ENCODE measurements around the gene TENT4B.
A peak's percentile ranks its signal among the peaks of the same experiment; 100 is the strongest.
"Not testable (repeated sequence)": the region's sequence is repeated elsewhere in the genome, so short reads cannot be mapped to it uniquely, and the experiment has no call there.

TENT4B gene

DNA sequence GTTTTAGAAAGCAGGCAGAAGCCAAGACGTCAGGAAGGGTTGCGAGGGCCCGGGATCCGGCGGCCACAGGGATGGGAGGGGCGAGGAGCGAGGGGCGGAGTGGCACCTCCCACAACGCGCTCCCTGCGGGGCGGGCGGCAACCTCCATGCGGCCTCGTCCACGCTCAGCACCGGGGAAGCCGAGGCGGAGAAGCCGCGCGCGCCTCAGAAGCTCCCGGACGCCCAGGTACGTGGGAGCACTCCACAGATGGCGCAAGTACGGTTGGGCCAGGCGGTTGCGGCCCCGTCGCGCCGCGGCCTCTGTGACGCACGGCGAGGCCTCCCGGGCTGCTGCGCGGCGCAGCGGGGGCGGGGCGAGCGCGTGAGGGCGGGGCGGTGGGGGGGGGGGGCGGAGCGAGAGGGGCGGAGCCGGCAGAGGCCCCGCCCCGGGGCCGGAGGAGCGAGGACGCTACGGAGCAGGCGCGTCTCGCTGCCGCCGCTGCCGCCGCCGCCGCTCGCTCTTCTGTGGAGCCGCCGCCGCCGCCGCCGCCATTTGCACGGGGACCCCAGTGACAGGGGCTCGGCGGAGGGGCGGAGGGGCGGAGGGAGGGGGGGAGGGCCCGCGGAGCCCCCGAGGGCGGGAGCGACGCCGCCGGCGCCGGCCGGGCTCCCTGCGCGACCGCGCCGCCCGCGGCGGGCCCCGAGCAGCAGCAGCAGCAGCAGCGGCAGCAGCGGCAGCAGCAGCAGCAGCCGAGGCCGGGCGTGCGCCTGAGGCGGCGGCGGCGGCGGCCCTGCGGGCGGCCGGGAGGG, at the start of gene TENT4B:
Gene TENT4B, plus strand, starts transcription at position 500 of the 789 bp plus-strand sequence. CDS start 316 bp downstream, outside the sequence.
- no peak for DNase-seq (ENCODE audit: low spot score)

DNA sequence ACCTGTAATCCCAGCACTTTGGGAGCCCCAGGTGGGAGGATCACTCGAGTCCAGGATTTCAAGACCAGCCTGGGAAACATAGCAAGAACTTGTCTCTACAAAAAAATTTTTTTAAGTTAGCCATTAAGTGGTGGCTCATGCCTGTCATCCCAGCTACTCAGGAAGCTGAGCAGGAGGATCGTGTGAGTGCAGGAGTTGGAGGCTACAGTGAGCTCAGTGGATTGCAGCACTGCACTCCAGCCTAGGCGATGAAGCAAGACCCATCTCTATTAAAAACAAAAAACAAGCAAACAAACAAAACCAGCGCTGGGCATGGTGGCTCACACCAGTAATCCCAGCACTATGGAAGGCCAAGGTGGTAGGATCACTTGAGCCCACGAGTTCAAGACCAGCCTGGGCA, 49.3 kb upstream of the TENT4B start:
- no peak for DNase-seq (ENCODE audit: low spot score)

DNA sequence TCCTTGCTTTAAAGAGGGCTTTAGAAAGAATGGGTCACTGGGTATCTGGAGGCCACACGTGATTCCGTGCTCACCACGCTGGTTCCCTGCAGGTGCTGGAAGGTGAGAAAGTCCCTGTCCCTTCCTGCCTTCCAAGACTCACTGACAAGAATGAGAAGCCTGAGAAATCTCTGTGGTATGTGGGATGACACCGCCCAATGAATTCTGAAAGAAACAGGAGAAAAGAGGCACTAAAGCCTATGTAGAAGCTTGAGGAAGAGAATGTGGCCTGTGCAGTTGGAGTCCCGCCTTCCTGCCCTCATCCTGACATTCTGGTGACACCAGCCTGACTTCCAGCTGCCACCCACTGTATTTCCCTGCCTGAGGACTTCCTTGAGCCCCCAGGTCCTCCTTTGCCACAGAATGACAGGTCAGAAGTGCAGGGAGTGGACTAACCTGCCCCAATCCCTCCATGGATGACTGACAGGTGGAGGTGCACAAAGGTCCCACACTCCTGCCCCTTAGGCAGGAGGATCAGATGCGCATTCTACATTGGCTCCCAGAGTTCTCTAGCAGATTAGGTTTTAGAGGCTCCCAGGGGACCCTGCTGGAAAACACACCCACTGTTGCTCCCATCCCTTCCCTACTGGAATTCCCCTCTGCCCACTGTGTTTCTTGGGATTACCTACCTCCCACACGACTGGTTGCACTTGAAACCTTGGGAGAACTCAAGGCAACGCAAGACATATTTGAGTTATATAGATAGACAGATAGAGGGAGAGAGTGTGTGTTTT, 38.6 kb upstream of the TENT4B start:
- no peak for DNase-seq (ENCODE audit: low spot score)

DNA sequence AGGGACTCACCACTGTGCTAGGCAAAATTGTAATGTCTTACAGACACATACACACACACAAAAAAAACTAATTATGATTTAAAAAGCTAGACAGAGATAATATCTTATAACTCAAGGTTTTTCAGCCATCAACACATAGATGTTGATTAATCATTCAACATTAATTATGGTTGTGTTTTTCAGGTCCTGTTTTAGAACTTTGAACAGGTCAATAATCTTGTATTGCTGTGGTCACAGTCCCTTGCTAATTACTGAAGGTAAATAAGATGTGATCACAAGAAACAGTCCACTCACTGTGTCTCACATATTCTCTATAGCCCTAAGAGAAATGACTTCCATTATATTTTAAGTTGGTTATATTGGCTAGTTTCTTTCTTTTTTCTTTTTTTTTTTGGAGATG, 32.4 kb upstream of the TENT4B start:
- DNase-seq (ENCODE audit: low spot score), result no peak

DNA sequence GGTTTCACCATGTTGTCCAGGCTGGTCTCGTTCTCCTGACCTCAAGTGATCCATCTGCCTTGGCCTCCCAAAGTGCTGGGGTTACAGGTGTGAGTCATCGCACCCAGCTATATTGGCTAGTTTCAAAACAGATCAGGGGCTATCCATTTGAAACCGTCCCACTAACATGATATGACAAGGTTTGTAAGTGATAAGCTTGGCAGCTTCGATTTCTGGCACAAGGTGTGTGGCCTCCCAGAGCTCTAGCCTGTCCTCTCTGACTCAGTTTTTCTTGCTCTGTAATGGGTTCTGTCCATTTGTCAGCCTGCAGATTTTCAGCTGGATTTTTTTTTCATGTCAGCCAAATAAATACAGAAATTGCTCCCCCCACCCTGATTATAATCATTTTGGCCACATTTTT, 31.8 kb upstream of the TENT4B start:
- DNase-seq (ENCODE audit: low spot score), result no peak

DNA sequence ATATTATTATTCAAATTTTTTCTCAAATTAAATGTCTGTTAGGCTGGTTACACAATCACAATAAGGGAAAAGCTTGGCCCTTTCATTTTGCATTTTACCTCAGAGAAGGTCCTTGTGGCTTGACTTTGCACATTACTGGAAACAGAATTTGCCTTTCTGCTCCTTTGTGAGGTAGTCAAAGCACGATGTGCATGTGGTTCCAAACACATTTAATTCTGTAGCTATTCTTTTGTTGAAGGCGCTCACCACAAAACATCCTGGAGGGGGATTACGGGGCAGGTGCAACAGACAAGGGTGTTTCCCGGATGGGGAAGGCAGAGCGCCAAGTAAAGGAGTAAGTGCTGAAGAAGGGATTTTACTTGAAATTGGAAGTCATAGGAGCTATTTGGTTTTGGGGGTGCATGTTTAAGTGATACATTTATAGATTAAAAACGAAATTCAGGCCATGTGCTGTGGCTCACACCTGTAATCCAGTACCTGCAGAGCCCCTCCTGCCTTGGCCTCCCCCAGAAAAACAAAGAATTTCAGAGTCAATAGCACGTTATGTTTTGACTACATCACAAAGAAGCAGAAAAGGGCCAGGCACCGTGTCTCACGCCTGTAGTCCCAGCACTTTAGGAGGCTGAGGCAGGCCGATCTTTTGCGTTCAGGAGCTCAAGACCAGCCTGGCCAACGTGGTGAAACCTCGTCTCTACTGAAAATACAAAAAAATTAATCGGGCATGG, 31.2 kb upstream of the TENT4B start:
- DNase-seq (ENCODE audit: low spot score), result no peak

DNA sequence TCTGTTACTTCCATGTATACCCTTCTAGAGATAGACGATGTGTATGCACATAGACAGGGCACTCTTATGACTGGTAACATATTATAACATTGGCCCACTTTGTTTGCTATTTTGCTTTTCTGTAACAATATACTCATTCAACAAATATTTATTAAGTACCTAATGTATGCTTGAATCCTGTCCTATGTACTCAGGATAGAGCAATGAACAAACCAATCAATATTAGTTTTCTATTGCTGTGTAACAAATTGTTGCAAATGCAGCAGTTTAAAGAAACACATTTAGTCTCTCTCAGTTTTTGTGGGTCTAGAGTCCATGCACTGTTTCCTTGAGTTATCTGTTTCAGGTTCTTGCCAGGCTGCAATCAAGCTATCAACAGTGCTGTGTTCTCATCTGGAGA, 29.7 kb upstream of the TENT4B start:
- DNase-seq (ENCODE audit: low spot score), result no peak

DNA sequence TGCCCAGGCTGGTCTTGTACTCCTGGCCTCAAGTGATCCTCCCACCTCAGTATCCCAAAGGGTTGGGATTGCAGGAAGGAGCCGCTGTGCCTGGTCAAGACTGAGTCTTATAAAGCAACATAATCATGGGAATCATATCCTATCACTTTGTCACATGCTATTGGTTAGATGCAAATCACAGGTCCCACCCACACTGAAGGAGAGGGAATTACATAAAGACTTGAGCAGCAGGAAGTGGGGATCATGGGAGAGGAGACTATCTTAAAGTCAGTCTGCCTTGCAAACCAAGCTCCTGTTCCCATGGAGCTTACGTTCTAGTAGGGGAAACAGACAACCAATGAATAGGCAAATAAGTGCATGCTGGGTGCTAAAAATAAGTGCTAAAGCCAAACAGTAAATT, 28.3 kb upstream of the TENT4B start:
- DNase-seq (ENCODE audit: low spot score), result no peak

DNA sequence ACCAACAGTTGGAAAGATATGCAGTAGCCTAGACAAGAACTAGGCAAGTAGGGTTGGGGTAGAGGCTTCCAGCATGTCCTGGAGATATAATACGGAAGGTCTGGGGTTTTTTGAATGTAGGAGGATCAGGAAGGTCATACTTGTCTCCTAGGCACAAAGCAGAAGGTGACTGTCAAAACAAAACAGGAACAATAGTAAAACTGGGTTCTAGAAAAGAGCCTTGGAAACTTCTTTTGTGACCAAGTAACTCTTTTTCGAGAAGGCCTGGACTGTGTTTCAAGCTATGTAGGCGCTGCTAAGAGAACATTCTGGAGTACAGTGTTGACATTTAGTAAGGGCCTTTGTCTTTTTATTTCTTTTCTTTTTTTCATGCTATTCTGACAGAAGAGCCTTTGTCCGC, 26.9 kb upstream of the TENT4B start:
- DNase-seq (ENCODE audit: low spot score), result no peak

DNA sequence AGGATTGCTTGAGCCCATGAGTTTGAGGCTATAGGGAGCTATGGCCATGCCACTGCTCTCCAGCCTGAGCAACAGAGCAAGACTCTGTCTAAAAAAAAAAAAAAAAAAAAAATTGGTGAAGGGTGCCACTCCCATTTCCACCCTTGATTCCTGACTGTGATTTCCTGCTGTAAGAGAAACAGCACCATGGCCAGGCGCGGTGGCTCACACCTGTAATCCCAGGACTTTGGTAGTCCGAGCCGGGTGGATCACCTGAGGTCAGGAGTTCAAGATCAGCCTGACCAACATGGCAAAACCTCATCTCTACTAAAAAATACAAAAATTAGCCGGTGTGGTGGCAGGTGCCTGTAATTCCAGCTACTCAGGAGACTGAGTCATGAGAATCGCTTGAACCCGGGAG, 20.5 kb upstream of the TENT4B start:
- not testable (repeated sequence) for DNase-seq (ENCODE audit: low spot score)

DNA sequence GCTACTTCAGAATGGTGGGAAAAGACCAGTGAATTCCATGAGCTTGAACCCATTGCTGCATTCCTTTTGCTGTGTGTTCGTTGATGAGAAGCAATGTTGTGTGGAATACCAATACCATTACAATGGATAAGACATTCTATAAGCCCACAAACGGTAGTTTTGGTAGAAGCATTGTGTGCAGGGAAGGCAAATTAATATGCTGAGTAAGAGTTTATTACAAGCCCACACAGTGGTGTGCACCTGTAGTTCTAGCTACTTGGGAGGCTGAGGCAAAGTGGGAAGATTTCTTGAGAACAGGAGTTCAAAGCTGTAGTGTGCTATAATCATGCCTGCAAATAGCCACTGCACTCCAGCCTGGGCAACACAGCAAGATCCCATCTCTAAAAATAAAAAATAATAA, 19.9 kb upstream of the TENT4B start:
- no peak for DNase-seq (ENCODE audit: low spot score)

DNA sequence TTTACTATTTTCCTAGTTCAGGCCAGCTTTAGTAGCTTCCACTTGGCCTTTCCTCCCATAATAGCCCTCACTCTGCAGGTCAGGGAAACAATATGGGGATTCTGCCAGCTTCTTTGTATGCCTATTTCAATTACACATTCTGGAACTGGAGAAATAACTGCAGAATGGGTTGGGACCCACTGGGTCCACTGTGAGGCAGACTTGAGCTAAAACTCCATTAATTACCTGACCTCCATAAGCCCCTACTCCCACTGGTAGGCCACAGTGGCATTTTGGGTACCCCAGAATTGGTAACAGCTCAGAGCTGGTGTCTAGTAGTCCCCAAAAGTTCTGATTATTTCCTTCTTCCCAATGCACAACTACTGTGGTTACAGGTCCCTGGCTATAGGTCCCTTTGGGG, 16.7 kb upstream of the TENT4B start:
- DNase-seq (ENCODE audit: low spot score), result no peak

DNA sequence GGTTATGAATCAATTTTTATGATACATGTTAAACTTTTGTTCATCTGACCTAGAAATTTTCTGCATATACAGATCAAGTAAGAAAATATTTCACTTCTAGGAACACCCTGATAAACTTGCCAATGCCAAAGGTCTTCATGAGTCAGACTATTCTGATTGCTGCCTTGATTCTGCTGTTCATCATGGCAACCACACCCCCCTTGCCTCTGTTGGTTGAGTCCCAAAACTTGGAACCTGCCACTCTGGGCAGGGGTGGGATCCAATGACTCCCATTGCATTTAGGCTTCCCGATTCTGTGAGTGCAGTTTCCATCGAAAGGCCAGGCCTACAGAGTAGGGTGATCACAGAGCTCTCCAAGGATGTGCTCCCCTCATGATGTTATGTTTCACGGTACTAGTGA, 15.8 kb upstream of the TENT4B start:
- no peak for DNase-seq (ENCODE audit: low spot score)

DNA sequence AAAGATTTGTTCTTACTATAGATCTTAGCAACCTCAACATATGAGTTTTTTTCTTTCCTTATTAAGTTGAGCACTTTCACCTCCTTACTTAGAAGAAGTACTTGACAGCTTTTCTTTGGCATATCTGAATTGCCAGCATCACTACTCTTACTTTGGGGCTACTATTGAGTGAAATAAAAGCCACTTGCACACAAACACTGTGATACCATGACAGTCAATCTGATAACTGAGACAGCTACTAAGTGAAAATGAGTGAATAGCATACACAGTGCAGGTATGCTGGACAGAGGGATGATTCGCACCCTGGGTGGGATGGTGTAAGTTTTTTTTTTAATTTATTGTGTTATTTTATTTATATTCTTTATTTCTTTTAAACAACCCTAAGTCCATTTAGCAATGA, 13.5 kb upstream of the TENT4B start:
- DNase-seq (ENCODE audit: low spot score), result no peak

DNA sequence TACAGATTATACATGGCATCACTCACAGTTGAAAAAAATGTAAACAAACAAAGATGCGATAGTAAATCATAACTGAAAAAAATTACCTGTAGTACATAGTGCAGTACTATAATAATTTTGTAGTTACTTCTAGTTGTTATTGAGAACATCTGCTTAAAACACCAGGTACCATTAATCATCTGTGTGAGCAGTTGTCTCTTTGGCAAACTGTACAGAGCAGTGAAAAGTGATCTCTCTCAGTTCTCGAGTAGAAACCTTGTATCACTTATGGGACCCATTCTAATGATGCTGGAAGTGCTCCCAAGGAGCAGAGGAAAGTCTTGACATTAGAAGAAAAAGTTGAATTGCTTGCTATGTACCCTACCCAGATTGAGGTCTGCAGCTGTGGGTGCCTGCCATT, 8.9 kb upstream of the TENT4B start:
- DNase-seq (ENCODE audit: low spot score), result no peak

DNA sequence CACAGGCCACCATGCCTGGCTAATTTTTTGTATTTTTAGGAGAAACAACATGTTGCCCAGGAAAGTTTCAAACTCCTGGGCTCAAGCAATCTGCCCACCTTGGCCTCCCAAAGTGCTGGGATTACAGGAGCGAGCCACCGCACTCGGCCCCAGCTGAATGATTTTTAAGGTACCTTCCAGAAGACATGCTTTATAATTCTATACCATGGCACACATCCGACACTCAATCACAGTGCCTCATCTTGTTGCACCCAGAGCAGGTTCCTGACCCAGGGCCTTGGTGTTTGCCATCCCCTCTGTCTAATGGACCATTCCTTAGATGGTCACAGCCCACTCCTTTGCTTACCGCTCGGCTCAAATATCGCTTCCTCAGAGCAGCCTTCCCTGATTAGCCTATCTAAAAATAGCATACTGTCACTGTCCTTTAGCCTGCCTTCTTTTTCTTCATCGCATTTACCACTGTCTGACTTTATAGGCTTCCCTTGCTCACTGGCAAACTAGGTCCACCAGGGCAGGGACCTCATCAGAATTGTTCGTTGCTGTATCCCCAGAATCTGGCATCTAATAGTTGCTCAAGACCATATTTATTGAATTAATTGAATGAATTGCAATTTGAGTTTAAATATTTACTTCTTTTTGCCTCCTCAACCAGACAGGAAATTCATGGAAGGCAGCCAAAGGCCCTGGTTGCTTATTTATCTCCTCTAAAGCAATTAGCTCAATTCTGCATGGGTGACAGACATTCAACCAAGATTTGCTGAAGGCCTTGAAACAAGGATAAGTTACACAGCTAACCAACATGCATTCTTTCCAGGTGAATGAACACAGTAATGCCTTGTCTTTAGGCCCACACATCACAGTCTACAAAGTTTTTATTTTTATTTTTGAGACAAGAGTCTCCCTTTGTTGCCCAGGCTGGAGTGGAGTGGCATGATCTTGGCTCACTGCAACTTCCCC, 6.3 kb upstream of the TENT4B start:
- no peak for DNase-seq (ENCODE audit: low spot score)

DNA sequence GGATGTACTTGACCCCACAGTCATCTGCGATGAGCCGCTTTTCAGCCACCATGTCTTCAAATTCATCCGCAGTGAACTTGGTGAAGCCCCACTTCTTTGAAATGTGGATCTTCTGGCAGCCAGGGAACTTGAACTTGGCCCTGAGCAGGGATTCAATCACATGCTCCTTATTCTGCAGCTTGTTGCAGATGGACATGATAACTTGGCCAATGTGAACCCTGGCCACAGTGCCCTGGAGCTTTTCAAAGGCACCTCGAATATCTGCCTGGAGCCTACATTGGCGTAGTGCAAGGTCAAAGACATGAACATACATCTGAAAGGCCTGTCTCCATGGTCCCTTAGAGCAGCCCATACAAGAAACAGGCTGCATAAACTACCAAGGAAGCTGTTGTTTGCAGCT, 1.8 kb upstream of the TENT4B start:
- DNase-seq (ENCODE audit: low spot score), result no peak

DNA sequence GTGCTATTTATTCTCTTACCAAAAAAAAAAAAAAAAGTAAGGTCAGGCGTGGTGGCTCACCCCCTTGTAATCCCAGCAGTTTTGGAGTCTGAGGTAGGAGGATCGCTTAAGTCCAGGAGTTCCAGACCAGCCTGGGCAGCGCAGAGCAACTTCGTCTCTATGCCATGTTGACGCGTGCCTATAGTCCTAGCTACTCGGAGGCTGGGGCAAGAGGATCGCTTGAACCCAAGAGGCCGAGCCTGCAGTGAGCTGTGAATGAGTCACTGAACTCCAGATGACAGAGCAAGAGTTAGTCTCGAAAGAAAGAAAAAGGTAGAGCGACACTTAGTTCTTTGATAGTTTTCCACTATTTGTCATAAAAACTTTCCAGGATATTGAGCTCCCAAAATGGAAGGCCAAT, 1.4 kb upstream of the TENT4B start:
- no peak for DNase-seq (ENCODE audit: low spot score)

DNA sequence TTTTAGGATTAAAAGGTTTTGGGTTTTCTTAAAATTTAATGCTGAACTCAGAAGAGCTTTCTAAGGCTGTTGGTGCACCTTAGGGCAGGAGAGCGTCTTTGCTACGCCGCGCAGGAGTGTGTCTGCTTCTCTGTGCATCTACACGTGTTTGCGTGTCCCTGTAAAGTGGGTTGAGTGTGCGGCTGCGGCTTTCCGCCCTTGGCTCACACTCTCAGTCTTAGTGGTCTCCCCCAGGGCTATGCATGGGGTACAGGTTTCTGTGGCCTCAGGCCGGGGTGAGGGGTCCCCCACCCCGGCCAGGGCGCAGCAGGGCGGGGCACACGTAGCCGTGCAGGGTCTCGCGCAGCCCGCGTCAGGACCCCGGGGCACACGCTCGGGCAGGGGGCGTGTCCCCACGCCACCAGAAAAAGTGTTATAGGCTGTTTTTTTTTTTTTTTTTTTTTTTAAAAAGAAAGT, 727 bp upstream of the TENT4B start:
- peak; percentile 86 for DNase-seq (ENCODE audit: low spot score)

DNA sequence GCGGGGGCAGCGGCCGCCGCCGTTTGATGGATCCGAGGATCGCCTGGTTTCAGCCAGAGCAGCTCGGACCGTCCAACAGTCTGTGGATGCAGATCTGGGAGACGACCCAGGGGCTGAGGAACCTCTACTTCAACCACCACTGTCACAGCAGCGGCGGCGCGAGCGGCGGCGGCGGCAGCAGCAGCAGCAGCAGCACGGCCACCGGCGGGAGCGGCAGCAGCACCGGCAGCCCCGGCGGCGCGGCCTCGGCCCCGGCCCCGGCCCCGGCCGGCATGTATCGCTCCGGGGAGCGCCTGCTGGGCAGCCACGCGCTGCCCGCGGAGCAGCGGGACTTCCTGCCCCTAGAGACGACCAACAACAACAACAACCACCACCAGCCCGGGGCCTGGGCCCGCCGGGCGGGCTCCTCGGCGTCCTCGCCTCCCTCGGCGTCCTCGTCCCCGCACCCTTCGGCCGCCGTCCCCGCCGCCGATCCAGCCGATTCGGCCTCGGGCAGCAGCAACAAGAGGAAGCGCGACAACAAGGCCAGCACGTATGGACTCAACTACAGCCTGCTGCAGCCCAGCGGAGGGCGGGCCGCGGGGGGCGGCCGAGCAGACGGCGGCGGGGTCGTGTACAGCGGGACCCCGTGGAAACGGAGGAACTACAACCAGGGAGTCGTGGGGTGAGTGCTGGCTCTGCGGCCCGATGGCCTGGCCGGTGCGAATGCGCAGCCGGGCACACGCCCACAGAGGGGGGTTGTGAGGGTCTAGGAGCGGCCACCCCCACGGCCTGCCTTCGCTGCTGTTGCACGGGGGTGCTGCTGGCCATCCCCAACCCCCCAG, 702 bp downstream of the TENT4B start:
- DNase-seq (ENCODE audit: low spot score), result peak; percentile 47

Data from NAMALWA (cell line).